HCT116 (cell line): ENCODE measurements around the gene CACNA1C. TPM values are rescaled to one million over a fixed set of nuclear protein-coding genes. Genes with fewer than 3 reads are reported as not detected.

ENCODE experiments used
- ATAC-seq: fragments of 200-7000 bp; cut with Tn5 transposase; 2 replicates; pipeline ENCODE4 v1.9.1; 2020; ENCODE audit warnings: mild to moderate bottlenecking, moderate library complexity
- BruUV-seq: library from RNA; stranded (reverse); fragments of 400-500 nt; replicated peaks from 2 replicates; lab custom pipeline; 2021; lab: Mats Ljungman, UMichigan
- CTCF ChIA-PET: fragments of 300-600 bp; sonication (Branson Sonifier 250); formaldehyde crosslinking; loops from one replicate; lab custom pipeline; 2021; ENCODE audit warnings: antibody characterized with exemption; lab: Charles Lee
- POLR2A ChIA-PET: fragments of 300-600, 350-600 bp; sonication (Branson Sonifier 250); formaldehyde crosslinking; loops from one replicate; lab custom pipeline; 2021; ENCODE audit warnings: antibody characterized with exemption; lab: Charles Lee
- RAD21 ChIA-PET, 2 experiments: fragments of 300-600 bp; sonication (Branson Sonifier 250); formaldehyde crosslinking; loops; one replicate each; lab custom pipeline; 2023; ENCODE audit warnings: low total read pairs in 2 of 2; ENCODE audit not compliant: uncharacterized antibody in 2 of 2, unreplicated experiment in 2 of 2, low non-redundant PET in 1 of 2; lab: Charles Lee
- DNase-seq: peaks from one replicate; pipeline ENCODE4 v3.0.0-alpha.2; 2010; ENCODE audit warnings: low read depth, low spot score
- H2AFZ ChIP-seq: fragments of 200-600 bp; shearing (Covaris generic), sonication (generic); 2 replicates; pipeline ENCODE4 v1.6.1; 2017; ENCODE audit warnings: low read depth, mixed run types, mixed read lengths, antibody characterized with exemption, low read length; ENCODE audit not compliant: poor library complexity, severe bottlenecking
- H3K27ac ChIP-seq: 2 replicates; pipeline ENCODE4 v1.5.1; 2012; ENCODE audit warnings: low read depth, low read length
- H3K27me3 ChIP-seq: fragments of 200-600 bp; sonication (generic); 2 replicates; pipeline ENCODE4 v1.6.1; 2016; ENCODE audit warnings: mixed run types, low read length, mixed read lengths; ENCODE audit not compliant: insufficient read depth
- H3K36me3 ChIP-seq, 2 experiments: fragments of 200-500 bp in 1 of 2; fragments of 200-600 bp in 1 of 2; sonication (Bioruptor generic) in 1 of 2; sonication (generic) in 1 of 2; 2 replicates each; pipeline versions ENCODE4 v1.5.1 to v1.6.1; 2014 to 2016; ENCODE audit warnings: low read length in 2 of 2, inconsistent platforms in 1 of 2, mixed read lengths in 1 of 2, mixed run types in 1 of 2; ENCODE audit not compliant: insufficient read depth in 2 of 2, control insufficient read depth in 1 of 2
- H3K4me1 ChIP-seq, 2 experiments: fragments of 200-600 bp in 1 of 2; sonication (generic) in 1 of 2; 2 replicates each; pipeline versions ENCODE4 v1.5.1 to v1.6.1; 2012 to 2017; ENCODE audit warnings: low read length in 2 of 2, inconsistent platforms in 1 of 2, mild to moderate bottlenecking in 1 of 2, mixed read lengths in 1 of 2, mixed run types in 1 of 2, moderate library complexity in 1 of 2; ENCODE audit not compliant: insufficient read depth in 2 of 2, control insufficient read depth in 1 of 2
- H3K4me2 ChIP-seq: fragments of 200-600 bp; sonication (generic); 2 replicates; pipeline ENCODE4 v1.6.1; 2017; ENCODE audit warnings: mixed run types, low read length, mixed read lengths
- H3K4me3 ChIP-seq, 2 experiments: fragments of 200-600 bp in 1 of 2; sonication (generic) in 1 of 2; replicated peaks in 1 of 2; 2 replicates each; pipeline ENCODE4 v1.5.1; 2011 to 2016; ENCODE audit warnings: low read length in 2 of 2, control low read depth in 1 of 2, low read depth in 1 of 2, mild to moderate bottlenecking in 1 of 2, mixed read lengths in 1 of 2, mixed run types in 1 of 2
- H3K79me2 ChIP-seq: fragments of 200-600 bp; sonication (generic); 2 replicates; pipeline ENCODE4 v1.6.1; 2017; ENCODE audit warnings: mild to moderate bottlenecking, mixed run types, low read length, moderate library complexity, mixed read lengths; ENCODE audit not compliant: insufficient read depth
- H3K9ac ChIP-seq: fragments of 200-600 bp; sonication (generic); 2 replicates; pipeline ENCODE4 v1.6.1; 2016; ENCODE audit warnings: low read length, mixed read lengths
- H3K9me2 ChIP-seq: fragments of 200-600 bp; sonication (generic), shearing (Covaris generic); 2 replicates; pipeline ENCODE4 v1.6.1; 2017; ENCODE audit warnings: mixed run types, mild to moderate bottlenecking, moderate library complexity; ENCODE audit not compliant: insufficient read depth
- H3K9me3 ChIP-seq, 2 experiments: fragments of 200-500 bp in 1 of 2; fragments of 200-600 bp in 1 of 2; sonication (Bioruptor generic) in 1 of 2; sonication (generic) in 1 of 2; 2 replicates each; pipeline ENCODE4 v1.6.1; 2014 to 2017; ENCODE audit warnings: low read length in 2 of 2, mixed read lengths in 2 of 2, inconsistent platforms in 1 of 2, low read depth in 1 of 2, mild to moderate bottlenecking in 1 of 2, mixed run types in 1 of 2, moderate library complexity in 1 of 2; ENCODE audit not compliant: control insufficient read depth in 1 of 2, insufficient read depth in 1 of 2
- H4K20me1 ChIP-seq: fragments of 200-600 bp; sonication (generic), shearing (Covaris generic); 2 replicates; pipeline ENCODE4 v1.6.1; 2017; ENCODE audit warnings: mixed run types, mild to moderate bottlenecking, moderate library complexity; ENCODE audit not compliant: insufficient read depth
- ATF3 ChIP-seq: IDR thresholded peaks from 2 replicates; pipeline ENCODE4 v1.6.1; 2012
- CEBPB ChIP-seq: IDR thresholded peaks from 2 replicates; pipeline ENCODE4 v1.6.1; 2012; ENCODE audit warnings: low read depth
- CTCF ChIP-seq, 3 experiments: fragments of 200-600 bp in 1 of 3; sonication (generic) in 1 of 3; IDR thresholded peaks in 2 of 3; conservative IDR thresholded peaks in 1 of 3; 2 replicates each; pipeline ENCODE4 v1.5.1; 2012 to 2017; ENCODE audit warnings: low read depth in 2 of 3, low read length in 2 of 3, antibody characterized with exemption in 1 of 3, borderline replicate concordance in 1 of 3, control low read depth in 1 of 3, mild to moderate bottlenecking in 1 of 3, mixed read lengths in 1 of 3, mixed run types in 1 of 3, moderate library complexity in 1 of 3; ENCODE audit not compliant: insufficient read depth in 1 of 3
- EGR1 ChIP-seq: IDR thresholded peaks from 2 replicates; pipeline ENCODE4 v1.6.1; 2012; ENCODE audit warnings: low read depth
- ELF1 ChIP-seq: IDR thresholded peaks from 2 replicates; pipeline ENCODE4 v1.6.1; 2012; ENCODE audit warnings: low read depth, borderline replicate concordance
- EZH2 ChIP-seq: fragments of 200-600 bp; sonication (generic); IDR thresholded peaks from 2 replicates; pipeline ENCODE4 v1.6.1; 2017; ENCODE audit warnings: antibody characterized with exemption, mixed run types
- JUND ChIP-seq: IDR thresholded peaks from 2 replicates; pipeline ENCODE4 v1.6.1; 2012
- MAX ChIP-seq: IDR thresholded peaks from 2 replicates; pipeline ENCODE4 v1.6.1; 2012
- POLR2A ChIP-seq: IDR thresholded peaks from 2 replicates; pipeline ENCODE4 v1.7.0; 2011; ENCODE audit warnings: borderline replicate concordance; ENCODE audit not compliant: insufficient read depth, insufficient read length; ENCODE audit errors: extremely low read depth
- POLR2AphosphoS5 ChIP-seq: IDR thresholded peaks from 2 replicates; pipeline ENCODE4 v1.6.1; 2011; ENCODE audit warnings: mild to moderate bottlenecking, low read depth, low read length, moderate library complexity
- RAD21 ChIP-seq: IDR thresholded peaks from 2 replicates; pipeline ENCODE4 v1.6.1; 2012; ENCODE audit warnings: low read depth, mild to moderate bottlenecking
- SIN3A ChIP-seq: IDR thresholded peaks from 2 replicates; pipeline ENCODE4 v1.6.1; 2012; ENCODE audit warnings: low read depth
- SP1 ChIP-seq: IDR thresholded peaks from 2 replicates; pipeline ENCODE4 v1.6.1; 2012; ENCODE audit warnings: low read depth
- TCF7L2 ChIP-seq: IDR thresholded peaks from 2 replicates; pipeline ENCODE4 v1.7.0; 2011; ENCODE audit warnings: borderline replicate concordance, inconsistent platforms; ENCODE audit not compliant: insufficient read depth, insufficient read length; ENCODE audit errors: extremely low read depth
- YY1 ChIP-seq: IDR thresholded peaks from 2 replicates; pipeline ENCODE4 v1.6.1; 2011; ENCODE audit warnings: low read length, low read depth, moderate library complexity, mild to moderate bottlenecking; ENCODE audit not compliant: insufficient replicate concordance; ENCODE audit errors: extremely low read depth
- ZNF274 ChIP-seq: fragments of 200-500 bp; sonication (Bioruptor generic); IDR thresholded peaks from 2 replicates; pipeline ENCODE4 v1.6.1; 2014; ENCODE audit warnings: mild to moderate bottlenecking, low read depth, low read length, inconsistent platforms
- intact Hi-C: fragments of 100-400 bp; cut with micrococcal nuclease; formaldehyde crosslinking; loops from 2 replicates; pipeline ENCODE4 v1.10.0; 2022
- total RNA-seq: library from RNA; stranded (reverse); gene quantifications from one replicate; pipeline ENCODE4 v1.2.1, GENCODE V29; 2021; ENCODE audit not compliant: unreplicated experiment

CACNA1C gene
- total RNA-seq, 1 experiment from 2014 or later: 0.05 TPM

- ChIA-PET CTCF (no interaction called here), POLR2A (no interaction called here), RAD21 (no interaction called here)
- no peak for DNase-seq
- intact Hi-C loops: no loop called here
- TF ChIP-seq SIN3A (no peak), YY1 (no peak), ELF1 (no peak), CEBPB (no peak), JUND (no peak), POLR2AphosphoS5 (no peak), ZNF274 (no peak), SP1 (no peak), EZH2 (no peak), POLR2A (no peak)
- Histone ChIP-seq H3K4me3 (no peak overlapping the region), H3K27ac (no peak overlapping the region), H3K79me2 (no peaks in the 10 kb centered on the region), H3K9ac (no peak overlapping the region), H3K4me2 (no peak overlapping the region), H2AFZ (no peak overlapping the region), H3K36me3 (no peaks in the 10 kb centered on the region), H4K20me1 (no peaks in the 10 kb centered on the region), H3K9me2 (no peaks in the 10 kb centered on the region), H3K4me1 (peaks cover 0 to 8% of the 10 kb centered on the region in 2 experiments; a peak in 2 of 4 replicates), H3K27me3 (peaks cover 25% of the 10 kb centered on the region), H3K9me3 (no peaks in the 10 kb centered on the region)
- no peak for ATAC-seq
- BruUV-seq: no TSS peak
These were observed 565.7 kb downstream of the CACNA1C start for GRCh38 chr12:2618291-2618995.

GRCh38 chr12:2619136-2619535 is 566.3 kb downstream of the CACNA1C start:
- Histone ChIP-seq H3K9me2 (no peaks in the 10 kb centered on the region), H3K4me3 (no peak overlapping the region), H3K27me3 (peaks cover 25% of the 10 kb centered on the region), H3K4me1 (peaks cover 0 to under 1% of the 10 kb centered on the region in 2 experiments; a peak in 1 of 4 replicates), H3K36me3 (no peaks in the 10 kb centered on the region), H3K9me3 (no peaks in the 10 kb centered on the region), H3K79me2 (no peaks in the 10 kb centered on the region), H3K4me2 (no peak overlapping the region), H4K20me1 (no peaks in the 10 kb centered on the region), H2AFZ (no peak overlapping the region), H3K9ac (no peak overlapping the region), H3K27ac (no peak overlapping the region)
- no TSS peak for BruUV-seq
- POLR2A ChIA-PET: no interaction called here
- intact Hi-C loops: no loop called here
- ATAC-seq (no peak), DNase-seq (no peak)
- RAD21 ChIA-PET: no interaction called here
- CTCF ChIA-PET: no interaction called here
- no peak for TF ChIP-seq SP1
- TF ChIP-seq CTCF (IDR thresholded peaks at IDR 0.05 in 2 of 3, conservative IDR thresholded peaks at IDR 0.05 in 1 of 3; ENCODE audit: borderline replicate concordance in 1 of 3, insufficient read depth in 1 of 3, low read depth in 2 of 3, low read length in 2 of 3): no peak
- no peak for TF ChIP-seq TCF7L2
- TF ChIP-seq JUND: no peak
- TF ChIP-seq POLR2AphosphoS5: no peak
- TF ChIP-seq ATF3: no peak
- TF ChIP-seq EGR1: no peak
- no peak for TF ChIP-seq MAX
- no peak for TF ChIP-seq ELF1
- no peak for TF ChIP-seq RAD21
